Adrenal gland (tissue), 5 donors: ENCODE data around the gene MAP2K6.

Experiments used
- CTCF ChIP-seq, 6 experiments: fragments of 450-650 bp in 4 of 6; fragments of 200-600 bp in 2 of 6; sonication (generic) in 1 of 6; IDR thresholded peaks; 1 replicate in 5 of 6; 2 replicates in 1 of 6; pipeline versions ENCODE4 v1.5.1 to v1.8.0; 2016 to 2021; ENCODE audit warnings: antibody characterized with exemption in 6 of 6, mild to moderate bottlenecking in 2 of 6, moderate library complexity in 1 of 6
- POLR2A ChIP-seq, 2 donors: fragments of 450-650 bp; IDR thresholded peaks; one replicate each; pipeline ENCODE4 v1.6.1; 2017; ENCODE audit warnings: antibody characterized with exemption in 2 of 2, mild to moderate bottlenecking in 2 of 2, moderate library complexity in 1 of 2
- donor health status: DM: no; HTN: no; CAD: no.

DNA sequence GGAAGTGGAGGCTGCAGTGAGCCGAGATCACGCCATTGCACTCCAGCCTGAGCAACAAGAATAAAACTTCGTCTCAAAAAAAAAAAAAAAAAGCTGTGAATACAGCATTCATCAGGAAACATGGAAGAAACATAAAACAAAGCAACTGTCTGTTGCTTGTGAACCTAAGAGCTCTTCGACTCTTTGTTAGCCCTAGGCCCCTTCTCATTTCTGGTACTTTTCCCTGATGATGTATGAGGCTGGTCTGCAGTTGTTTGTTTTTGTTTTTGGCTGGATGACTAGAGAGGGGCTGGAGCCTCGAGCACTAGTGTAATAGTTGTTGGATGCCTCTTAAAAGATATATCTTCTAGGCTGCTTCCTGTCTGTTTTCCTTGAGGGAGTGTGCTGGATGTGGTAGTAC is 113.5 kb downstream of the MAP2K6 start:
- TF ChIP-seq POLR2A (IDR thresholded peaks at IDR 0.05) (no peak), CTCF (IDR thresholded peaks at IDR 0.05) (no peak)
